ENCODE data around the gene SLC1A2.

The SLC1A2 gene

DNA sequence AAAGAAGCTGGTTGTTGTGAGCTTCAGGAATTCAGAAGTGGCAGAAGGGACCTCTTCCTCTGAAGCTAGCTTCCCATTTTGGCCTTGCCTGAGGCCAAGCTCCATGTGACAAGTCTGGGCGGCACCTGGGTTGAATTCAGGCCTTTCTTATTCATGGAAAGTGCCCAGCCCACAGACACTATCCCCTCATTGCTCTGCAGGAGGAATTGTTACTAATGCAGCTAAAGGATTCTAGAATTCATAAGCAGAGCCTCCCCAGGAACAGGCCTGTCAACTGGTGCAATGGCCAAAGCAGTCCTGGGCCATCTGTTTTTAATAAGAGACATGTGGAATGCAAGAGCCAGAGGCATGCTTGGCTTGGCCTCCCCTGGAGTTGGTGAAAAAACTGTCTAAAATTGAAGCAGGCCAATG, 71.4 kb downstream of the SLC1A2 start:
- DNase-seq: no peak

DNA sequence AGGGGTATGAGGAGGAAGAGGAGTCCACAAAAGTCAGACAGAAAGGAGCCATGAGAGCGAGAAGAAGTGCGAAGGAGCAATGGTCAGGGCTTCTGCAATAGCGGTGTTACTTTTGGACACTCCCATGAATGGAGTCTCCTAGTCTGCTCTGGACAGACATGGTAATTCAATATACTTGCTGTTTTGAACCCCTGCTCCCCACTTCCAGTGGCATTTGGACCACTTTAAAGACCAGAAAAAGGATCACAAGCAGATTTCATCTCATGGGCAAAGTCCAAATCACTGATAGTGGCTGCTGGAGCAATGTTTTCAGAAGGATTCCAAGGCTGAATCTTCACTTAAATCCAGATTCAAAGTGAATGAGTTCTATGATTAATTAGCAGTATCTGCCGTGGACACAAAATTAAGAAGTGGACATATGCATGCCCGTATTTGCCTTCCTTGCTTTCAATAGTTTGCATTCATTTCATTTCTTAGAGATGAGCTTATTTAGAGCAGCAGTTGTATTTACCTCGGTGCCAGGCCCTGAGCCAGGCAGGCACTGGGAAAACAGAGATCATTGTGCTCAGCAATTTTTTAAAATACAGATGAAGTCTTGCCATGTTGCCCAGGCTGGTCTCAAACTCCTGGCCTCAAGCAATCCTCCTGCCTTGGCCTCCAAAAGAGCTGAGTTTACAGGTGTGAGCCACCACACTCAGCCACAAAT, 72.0 kb downstream of the SLC1A2 start:
- no peak for DNase-seq

GRCh38 chr11:35346472-35347156, 72.7 kb downstream of the SLC1A2 start:
- no peak for DNase-seq

DNA sequence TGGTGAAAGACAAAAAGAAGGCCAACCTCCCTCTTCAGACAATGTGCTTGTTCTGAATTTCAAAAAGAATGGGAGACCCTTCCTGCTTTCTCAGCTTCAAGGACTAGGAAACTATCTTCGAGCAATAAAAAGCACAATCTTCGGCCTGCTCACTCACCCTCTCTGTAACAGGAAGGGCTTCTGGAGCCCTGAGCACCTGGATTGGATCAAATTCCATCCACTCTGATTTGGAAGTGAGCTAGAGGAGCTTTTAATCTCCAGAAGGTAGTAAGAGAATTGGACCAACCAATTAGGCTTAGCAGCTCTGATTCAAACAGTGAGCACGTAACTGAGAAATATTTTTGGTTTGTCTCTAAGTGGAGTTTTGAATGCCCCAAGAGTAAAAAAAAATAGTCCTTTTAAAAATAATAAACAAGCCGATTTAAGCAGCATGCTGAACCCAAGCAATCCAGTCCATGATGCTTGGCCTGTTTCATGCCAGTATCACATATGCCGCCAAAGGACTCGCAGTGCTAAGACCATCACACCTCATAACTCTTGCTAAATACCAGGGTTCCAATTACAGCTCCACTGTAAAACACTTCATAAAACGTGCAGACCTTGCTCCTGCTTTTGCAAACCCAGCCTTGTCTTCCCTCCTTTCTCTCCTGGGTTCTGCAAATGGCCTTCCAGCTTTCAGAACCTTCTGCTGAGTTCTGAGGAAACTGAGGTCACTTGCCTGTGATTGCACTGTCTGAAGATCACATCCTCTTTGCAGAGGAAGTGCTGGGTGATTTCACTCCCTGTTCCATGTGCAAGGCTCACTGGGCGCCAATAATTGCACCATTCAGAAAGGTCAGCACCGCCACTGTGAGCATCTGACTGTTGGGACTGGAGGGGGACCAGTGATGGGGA, 74.4 kb downstream of the SLC1A2 start:
- DNase-seq: no peak

GRCh38 chr11:35343033-35343598, 76.2 kb downstream of the SLC1A2 start:
- DNase-seq: no peak

GRCh38 chr11:35340715-35341114, 78.6 kb downstream of the SLC1A2 start:
- DNase-seq: no peak

DNA sequence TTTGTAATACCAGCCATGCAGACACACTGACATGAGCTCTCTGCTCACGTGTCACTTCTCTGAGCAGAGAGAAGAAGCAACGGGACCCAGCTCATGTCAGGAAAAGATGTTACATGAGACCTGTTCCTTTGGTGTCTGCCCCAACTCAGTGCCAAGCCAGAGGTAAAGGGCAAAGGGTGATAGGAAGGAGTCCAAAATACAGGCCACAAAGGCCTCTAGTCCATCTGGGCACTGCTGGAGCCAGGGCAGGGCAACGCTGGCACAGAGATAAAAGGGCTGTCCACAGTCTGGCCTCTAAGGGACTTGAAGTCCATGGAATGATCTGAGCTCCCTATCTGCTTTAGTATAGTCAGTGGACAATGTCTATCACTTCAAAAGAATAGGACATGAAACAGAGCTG, 79.3 kb downstream of the SLC1A2 start:
- DNase-seq: no peak

GRCh38 chr11:35338921-35339320, 80.4 kb downstream of the SLC1A2 start:
- DNase-seq: no peak

- no peak for DNase-seq
These were observed 81.4 kb downstream of the SLC1A2 start for GRCh38 chr11:35337914-35338305.

DNA sequence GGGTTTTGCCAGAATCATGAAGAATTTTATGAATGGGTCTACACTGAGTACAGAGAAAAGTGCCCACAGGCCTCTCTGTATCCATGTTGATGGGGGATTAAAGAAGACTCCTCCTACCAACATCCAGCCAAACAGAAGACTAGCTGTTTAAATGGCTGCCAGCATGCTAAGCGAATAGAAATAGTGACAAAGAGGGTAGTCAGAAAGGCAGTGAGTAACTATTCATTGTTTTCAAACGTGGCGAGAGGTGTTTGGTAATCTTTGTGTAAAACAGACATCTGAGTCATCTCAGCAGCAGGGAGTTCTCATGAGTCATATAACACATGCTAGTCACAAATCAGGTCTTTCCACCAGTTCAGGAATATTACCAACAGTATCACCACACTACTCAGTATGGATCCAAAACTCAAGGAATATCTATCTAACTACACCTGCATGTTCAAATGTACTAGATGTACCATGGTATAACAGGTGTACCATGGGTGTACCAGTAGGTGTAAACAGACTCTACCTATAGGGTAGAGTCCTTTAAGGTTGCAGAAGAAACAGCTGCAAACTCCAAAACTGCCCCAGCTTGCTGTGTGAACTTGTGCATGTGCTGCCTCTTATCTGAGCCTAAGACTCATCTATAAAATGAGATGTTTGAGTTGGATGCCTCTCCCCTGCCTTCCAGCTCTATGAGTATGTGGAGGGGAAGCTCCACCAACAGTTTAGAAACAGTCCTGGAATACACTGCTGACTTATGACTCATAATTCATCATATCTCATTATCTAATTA, 82.0 kb downstream of the SLC1A2 start:
- no peak for DNase-seq

DNA sequence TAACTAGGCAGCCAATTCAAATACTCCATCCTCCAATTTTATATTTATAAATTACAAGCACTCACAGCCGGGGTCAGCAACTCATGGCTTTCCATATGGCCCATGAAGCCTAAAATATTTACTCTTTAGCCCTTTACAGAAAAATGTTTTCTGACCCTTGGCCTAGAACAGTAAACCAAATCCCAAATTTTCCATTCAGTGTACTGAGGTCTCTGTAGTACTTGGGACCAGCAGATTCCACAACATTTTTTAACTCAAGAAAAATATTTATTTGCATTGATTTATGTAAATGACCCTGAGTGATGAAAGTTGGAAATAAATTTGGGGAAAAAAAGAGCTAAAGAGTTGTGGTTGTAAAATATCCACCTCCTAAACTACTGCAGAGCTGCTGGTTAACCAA, 82.6 kb downstream of the SLC1A2 start:
- DNase-seq: no peak

GRCh38 chr11:35335226-35335625, 84.1 kb downstream of the SLC1A2 start:
- DNase-seq: no peak

DNA sequence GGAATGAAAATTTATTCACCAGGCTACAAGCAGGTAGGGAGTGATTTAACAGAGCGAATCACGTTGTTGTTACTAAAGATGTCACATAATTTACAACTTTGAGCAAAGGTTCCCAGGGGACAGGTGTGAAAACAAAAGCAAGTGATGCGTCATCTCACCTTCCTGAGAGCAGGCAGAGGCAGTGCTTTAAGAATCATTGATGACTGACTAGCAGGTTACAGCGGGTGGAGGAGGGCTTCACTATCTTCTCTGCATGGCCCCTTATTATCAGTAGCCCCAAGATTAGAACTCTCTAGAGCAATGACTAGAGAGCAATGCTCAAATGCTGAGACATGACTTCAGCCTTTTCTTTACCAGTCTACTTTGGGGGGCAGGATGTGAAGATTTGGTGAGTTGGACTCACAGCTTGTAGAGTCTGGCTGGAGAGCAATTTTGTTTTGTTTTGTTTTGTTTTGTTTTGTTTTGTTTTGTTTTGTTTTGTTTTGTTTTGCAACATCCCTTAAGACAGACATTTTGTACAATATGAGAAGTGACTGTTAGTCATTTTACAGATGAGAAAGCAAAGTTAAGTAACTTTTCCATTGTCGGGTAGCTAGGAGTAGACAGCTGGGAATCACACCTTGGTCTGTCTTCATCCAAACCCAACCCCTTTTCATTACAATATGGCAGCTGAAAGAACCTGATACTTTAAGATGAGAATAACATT, 84.8 kb downstream of the SLC1A2 start:
- peak; percentile 14 to 22 for DNase-seq

GRCh38 chr11:35332524-35332923, 86.8 kb downstream of the SLC1A2 start:
- no peak for DNase-seq

GRCh38 chr11:35330931-35331330, 88.4 kb downstream of the SLC1A2 start:
- no peak for DNase-seq

- no peak for DNase-seq
These were observed 89.0 kb downstream of the SLC1A2 start for GRCh38 chr11:35330156-35330889.

DNA sequence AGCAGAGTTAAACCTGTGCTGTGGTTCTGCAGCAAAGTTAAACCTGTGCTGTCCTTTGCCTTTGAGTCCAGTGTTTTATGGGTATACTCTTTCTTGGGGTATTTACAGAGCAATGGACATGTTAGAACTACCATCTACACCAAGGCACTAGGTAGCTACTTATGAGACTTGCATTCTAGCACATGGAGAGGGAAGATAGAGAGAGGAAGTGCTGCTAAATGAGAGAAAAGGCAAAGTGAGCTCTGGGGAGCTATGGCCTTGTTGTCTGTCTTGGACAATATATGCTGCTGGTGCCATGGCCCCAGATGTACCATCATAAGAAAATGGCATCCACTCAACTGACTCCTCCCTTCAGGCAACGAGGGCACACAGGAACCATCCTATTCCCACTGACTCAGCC, 91.5 kb downstream of the SLC1A2 start:
- no peak for DNase-seq

GRCh38 chr11:35326266-35326879, 93.0 kb downstream of the SLC1A2 start:
- DNase-seq: no peak

DNA sequence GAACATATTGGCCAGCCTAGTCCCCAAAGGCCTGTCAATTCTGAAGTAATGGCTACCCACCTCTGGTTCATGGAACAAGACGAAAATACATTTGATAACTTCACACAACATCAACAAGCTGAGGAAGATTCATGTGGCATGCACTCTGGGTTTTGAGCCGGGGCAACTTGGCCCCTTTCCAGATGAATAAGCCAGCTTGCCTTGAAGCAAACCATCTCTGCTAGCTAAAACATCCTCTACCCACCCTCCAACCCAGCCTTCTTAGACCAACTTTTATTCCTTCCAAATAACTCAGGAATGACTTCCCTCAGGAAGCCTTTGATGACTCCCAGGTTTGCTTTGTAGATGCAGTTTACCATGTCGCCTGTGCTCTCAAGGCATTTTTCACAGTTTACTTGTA, 94.4 kb downstream of the SLC1A2 start:
- no peak for DNase-seq

- no peak for DNase-seq
These were observed 95.0 kb downstream of the SLC1A2 start for GRCh38 chr11:35324183-35324886.

All from NCI-H187 (cell line).